K562 (cell line): ENCODE data around the gene SNRNP48. TPM values are rescaled to one million over a fixed set of nuclear protein-coding genes. Genes with fewer than 3 reads are reported as not detected.

ENCODE experiments used
- ATF4 ChIP-seq: fragments of 450-650 bp; formaldehyde crosslinking; IDR thresholded peaks from 2 replicates; pipeline ENCODE4 v1.4.0; 2022; ENCODE audit warnings: mild to moderate bottlenecking, moderate library complexity
- CEBPG ChIP-seq, 3 experiments: fragments of 200-800 bp in 1 of 3; sonication (Bioruptor generic) in 1 of 3; sonication (generic) in 1 of 3; formaldehyde crosslinking in 1 of 3; IDR thresholded peaks in 2 of 3; conservative IDR thresholded peaks in 1 of 3; 2 replicates each; pipeline versions ENCODE4 v1.6.1 to v1.8.0; 2016 to 2022; ENCODE audit warnings: missing compliant biosample characterization in 2 of 3, missing genetic modification characterization in 2 of 3, mild to moderate bottlenecking in 1 of 3, missing genetic modification reagents in 1 of 3
- DEAF1 ChIP-seq: fragments of 450-650 bp; formaldehyde crosslinking; IDR thresholded peaks from 2 replicates; pipeline ENCODE4 v1.4.0; 2020; ENCODE audit warnings: mild to moderate bottlenecking, moderate library complexity
- DIDO1 ChIP-seq: fragments of 450-650 bp; IDR thresholded peaks from 2 replicates; pipeline ENCODE4 v1.6.1; 2016; ENCODE audit warnings: low read depth, missing biosample characterization, missing genetic modification characterization
- DMBX1 ChIP-seq: fragments of 250-450 bp; sonication (Bioruptor Pico); IDR thresholded peaks from 2 replicates; pipeline ENCODE4 v1.8.0; 2022; ENCODE audit warnings: inconsistent platforms, mild to moderate bottlenecking, moderate library complexity, borderline replicate concordance
- GABPA ChIP-seq: fragments of 200-800 bp; sonication (Bioruptor generic); conservative IDR thresholded peaks from 2 replicates; pipeline ENCODE4 v1.6.1; 2016; ENCODE audit warnings: low read depth, missing genetic modification characterization, missing compliant biosample characterization
- HNRNPH1 ChIP-seq: fragments of 200-400 bp; formaldehyde crosslinking; optimal IDR thresholded peaks from 2 replicates; pipeline ENCODE3; 2017; ENCODE audit warnings: low read depth, mild to moderate bottlenecking, low read length, moderate library complexity
- HNRNPL ChIP-seq: fragments of 200-400 bp; formaldehyde crosslinking; IDR thresholded peaks from 2 replicates; pipeline ENCODE4 v1.6.1; 2017; ENCODE audit warnings: low read depth, mild to moderate bottlenecking, low read length
- KHSRP ChIP-seq: fragments of 450-650 bp; IDR thresholded peaks from 2 replicates; pipeline ENCODE4 v1.6.1; 2017
- NEUROD1 ChIP-seq: fragments of 150-350 bp; IDR thresholded peaks from 2 replicates; pipeline ENCODE4 v1.6.1; 2014; ENCODE audit warnings: borderline replicate concordance, low read length, low read depth; ENCODE audit not compliant: partially characterized antibody
- NR4A1 ChIP-seq, 2 experiments: fragments of 250-450 bp in 1 of 2; fragments of 450-650 bp in 1 of 2; sonication (Bioruptor Pico) in 1 of 2; IDR thresholded peaks; 2 replicates each; pipeline versions ENCODE4 v1.4.0 to v1.6.1; 2016 to 2020; ENCODE audit warnings: mild to moderate bottlenecking in 2 of 2, missing compliant biosample characterization in 1 of 2, missing genetic modification characterization in 1 of 2, moderate library complexity in 1 of 2
- PHF20 ChIP-seq: fragments of 450-650 bp; IDR thresholded peaks from 2 replicates; pipeline ENCODE4 v1.6.1; 2018; ENCODE audit not compliant: partially characterized antibody
- RBM14 ChIP-seq: fragments of 200-400 bp; formaldehyde crosslinking; IDR thresholded peaks from 2 replicates; pipeline ENCODE4 v1.6.1; 2018; ENCODE audit warnings: low read depth, mild to moderate bottlenecking, low read length, moderate library complexity, borderline replicate concordance; ENCODE audit not compliant: insufficient read depth
- STAT5B ChIP-seq: fragments of 250-450 bp; sonication (Bioruptor Pico); IDR thresholded peaks from 2 replicates; pipeline ENCODE4 v1.8.0; 2021; ENCODE audit warnings: mild to moderate bottlenecking, inconsistent platforms
- ZBTB5 ChIP-seq: fragments of 450-650 bp; IDR thresholded peaks from 2 replicates; pipeline ENCODE4 v1.6.1; 2017; ENCODE audit warnings: antibody characterized with exemption
- ZNF449 ChIP-seq: fragments of 250-450 bp; sonication (Bioruptor Pico); IDR thresholded peaks from 2 replicates; pipeline ENCODE4 v1.8.0; 2022; ENCODE audit warnings: moderate library complexity, mild to moderate bottlenecking, inconsistent platforms
- ZNF57 ChIP-seq: fragments of 450-650 bp; formaldehyde crosslinking; IDR thresholded peaks from 2 replicates; pipeline ENCODE4 v1.4.0; 2020; ENCODE audit warnings: mild to moderate bottlenecking, moderate library complexity
- ZNF699 ChIP-seq: fragments of 250-450 bp; sonication (Bioruptor Pico); IDR thresholded peaks from 2 replicates; pipeline ENCODE4 v1.8.0; 2021; ENCODE audit warnings: mild to moderate bottlenecking, moderate library complexity; ENCODE audit not compliant: insufficient replicate concordance
- polyA plus RNA-seq, 8 experiments: library from polyadenylated mRNA; depleted of rRNA in 4 of 8; stranded (reverse) in 5 of 8; unstranded in 3 of 8; fragments of >200 nt; fragmentation: Nextera tagmentation in 2 of 8; fragmentation: Illumina TruSeq in 1 of 8; extraction: Ambion mirVana in 2 of 8; extraction: Trizol in 1 of 8; gene quantifications; 2 replicates each; pipeline versions ENCODE4 v1.2.1 to v1.2.3, GENCODE V29; 2011 to 2014; ENCODE audit warnings: inconsistent platforms in 1 of 8, missing spikeins in 1 of 8
- total RNA-seq, 7 experiments: library from RNA; depleted of rRNA in 6 of 7; stranded (reverse); fragments of >200 nt in 6 of 7; fragmentation: Illumina TruSeq in 2 of 7; extraction: Trizol in 2 of 7; gene quantifications; 2 replicates each; pipeline versions ENCODE4 v1.2.1 to v1.2.3, GENCODE V29; 2011 to 2021; ENCODE audit warnings: low replicate concordance in 1 of 7

The SNRNP48 gene
- total and polyA plus RNA-seq, 9 of the 15 experiments (the other 6 are each of a cell fraction or from before 2014, with no cell fraction given): 6.2 to 32.9 (median 18.6) TPM

GRCh38 chr6:7589949-7590917 lies at the start of gene SNRNP48 (continued):
- TF ChIP-seq STAT5B (CRISPR knock-in tag) (no peak), KHSRP (no peak), ZNF449 (CRISPR knock-in tag) (no peak), HNRNPH1 (no peak), ZBTB5 (no peak), DEAF1 (no peak), PHF20 (peak; percentile 82), HNRNPL (no peak), ZNF57 (CRISPR knock-in tag) (no peak), ZNF699 (CRISPR knock-in tag) (no peak), CEBPG (CRISPR knock-in tag; IDR thresholded peaks at IDR 0.05) (no peak), CEBPG (tag; conservative IDR thresholded peaks at IDR 0.05 in 1 of 2, IDR thresholded peaks at IDR 0.05 in 1 of 2) (no peak), GABPA (tag) (no peak), RBM14 (no peak), ATF4 (CRISPR knock-in tag) (no peak), NEUROD1 (no peak), NR4A1 (CRISPR knock-in tag; IDR thresholded peaks at IDR 0.05) (no peak), NR4A1 (tag; IDR thresholded peaks at IDR 0.05) (no peak), DIDO1 (0 out of 2 replicates have a peak, but pooled peaks have one; percentile 47), DMBX1 (no peak)
